H9 (cell line): Measurements from ENCODE around the gene EQTN. TPM values are rescaled to one million over a fixed set of nuclear protein-coding genes. Genes with fewer than 3 reads are reported as not detected.

Experiments
- DNase-seq: peaks from one replicate; pipeline ENCODE4 v3.0.0-alpha.2; 2017
- H2AFZ ChIP-seq: one replicate; pipeline ENCODE4 v1.6.1; 2013; ENCODE audit warnings: mild to moderate bottlenecking, low read length, control low read depth, moderate library complexity
- H2AK5ac ChIP-seq: 2 replicates; pipeline ENCODE4 v1.6.1; 2013; ENCODE audit warnings: low read length, control low read depth, mixed read lengths; ENCODE audit not compliant: insufficient read length
- H2BK120ac ChIP-seq: one replicate; pipeline ENCODE4 v1.6.1; 2013; ENCODE audit warnings: low read depth, mild to moderate bottlenecking, low read length, control low read depth, inconsistent platforms; ENCODE audit not compliant: poor library complexity, severe bottlenecking
- H2BK12ac ChIP-seq: 2 replicates; pipeline ENCODE4 v1.6.1; 2013; ENCODE audit warnings: low read length, control low read depth, mixed read lengths, low read depth; ENCODE audit not compliant: insufficient read length
- H2BK15ac ChIP-seq: 2 replicates; pipeline ENCODE4 v1.6.1; 2013; ENCODE audit warnings: low read depth, low read length, control low read depth
- H2BK20ac ChIP-seq: one replicate; pipeline ENCODE4 v1.6.1; 2013; ENCODE audit warnings: low read depth, mild to moderate bottlenecking, low read length, control low read depth, inconsistent platforms; ENCODE audit not compliant: poor library complexity, severe bottlenecking
- H2BK5ac ChIP-seq: 2 replicates; pipeline ENCODE4 v1.6.1; 2013; ENCODE audit warnings: low read length, control low read depth, mixed read lengths; ENCODE audit not compliant: insufficient read length
- H3K14ac ChIP-seq: 2 replicates; pipeline ENCODE4 v1.6.1; 2013; ENCODE audit warnings: low read length, control low read depth; ENCODE audit not compliant: insufficient read depth
- H3K18ac ChIP-seq: 2 replicates; pipeline ENCODE4 v1.6.1; 2013; ENCODE audit warnings: low read depth, mild to moderate bottlenecking, mixed read lengths, low read length, control low read depth; ENCODE audit not compliant: insufficient read length
- H3K23ac ChIP-seq: 2 replicates; pipeline ENCODE4 v1.6.1; 2013; ENCODE audit warnings: low read length, control low read depth, mixed read lengths, low read depth; ENCODE audit not compliant: insufficient read length
- H3K23me2 ChIP-seq: 2 replicates; pipeline ENCODE4 v1.6.1; 2013; ENCODE audit warnings: low read depth, mild to moderate bottlenecking, mixed read lengths, low read length, control low read depth; ENCODE audit not compliant: insufficient read length, poor library complexity, severe bottlenecking
- H3K27ac ChIP-seq: 2 replicates; pipeline ENCODE4 v1.5.1; 2013; ENCODE audit warnings: low read length, control low read depth, mixed read lengths, low read depth; ENCODE audit not compliant: insufficient read length
- H3K27me3 ChIP-seq: 2 replicates; pipeline ENCODE4 v1.6.1; 2013; ENCODE audit warnings: low read length, control low read depth, inconsistent platforms; ENCODE audit not compliant: insufficient read depth
- H3K4ac ChIP-seq: 2 replicates; pipeline ENCODE4 v1.6.1; 2013; ENCODE audit warnings: low read depth, mild to moderate bottlenecking, control low read depth, inconsistent platforms, low read length, moderate library complexity
- H3K4me1 ChIP-seq: 2 replicates; pipeline ENCODE4 v1.6.1; 2013; ENCODE audit warnings: low read length, control low read depth, inconsistent platforms; ENCODE audit not compliant: insufficient read depth
- H3K4me2 ChIP-seq: 2 replicates; pipeline ENCODE4 v1.6.1; 2013; ENCODE audit warnings: low read length, control low read depth, mixed read lengths; ENCODE audit not compliant: insufficient read length, insufficient read depth
- H3K56ac ChIP-seq: 2 replicates; pipeline ENCODE4 v1.6.1; 2013; ENCODE audit warnings: low read depth, mild to moderate bottlenecking, mixed read lengths, low read length, control low read depth; ENCODE audit not compliant: insufficient read length
- H3K79me1 ChIP-seq: 2 replicates; pipeline ENCODE4 v1.6.1; 2013; ENCODE audit warnings: low read depth, mild to moderate bottlenecking, moderate library complexity, low read length, control low read depth, inconsistent platforms; ENCODE audit not compliant: insufficient read depth, poor library complexity, severe bottlenecking
- H3K79me2 ChIP-seq: 2 replicates; pipeline ENCODE4 v1.6.1; 2013; ENCODE audit warnings: low read length, control low read depth, inconsistent platforms; ENCODE audit not compliant: insufficient read depth
- H3K9ac ChIP-seq: 2 replicates; pipeline ENCODE4 v1.6.1; 2013; ENCODE audit warnings: low read length, control low read depth, mixed read lengths; ENCODE audit not compliant: insufficient read length; ENCODE audit errors: extremely low read depth
- H3K9me3 ChIP-seq: one replicate; pipeline ENCODE4 v1.6.1; 2013; ENCODE audit warnings: low read depth, low read length, inconsistent platforms; ENCODE audit not compliant: control insufficient read depth
- H3T11ph ChIP-seq: one replicate; pipeline ENCODE4 v1.6.1; 2013; ENCODE audit warnings: mild to moderate bottlenecking, low read length, control low read depth, inconsistent platforms
- H4K20me1 ChIP-seq: one replicate; pipeline ENCODE4 v1.6.1; 2013; ENCODE audit not compliant: control insufficient read depth, insufficient read length, insufficient read depth
- H4K5ac ChIP-seq: 2 replicates; pipeline ENCODE4 v1.6.1; 2013; ENCODE audit warnings: low read depth, mild to moderate bottlenecking, mixed read lengths, low read length, control low read depth; ENCODE audit not compliant: insufficient read length
- H4K8ac ChIP-seq: replicated peaks from 2 replicates; pipeline ENCODE4 v1.6.1; 2013; ENCODE audit warnings: low read length, control low read depth, mixed read lengths, low read depth; ENCODE audit not compliant: insufficient read length
- H4K91ac ChIP-seq: 2 replicates; pipeline ENCODE4 v1.6.1; 2013; ENCODE audit warnings: low read depth, mild to moderate bottlenecking, moderate library complexity, mixed read lengths, low read length, control low read depth; ENCODE audit not compliant: insufficient read length
- H3K27ac Mint-ChIP-seq, 3 experiments: 2 replicates in 2 of 3; 3 replicates in 1 of 3; pipeline ENCODE4 v1.8.0; 2020 to 2021; ENCODE audit warnings: mixed read lengths in 3 of 3, mild to moderate bottlenecking in 1 of 3, moderate library complexity in 1 of 3
- H3K27me3 Mint-ChIP-seq: 2 replicates; pipeline ENCODE4 v1.8.0; 2021; ENCODE audit warnings: low read depth, mild to moderate bottlenecking, moderate library complexity, mixed read lengths
- H3K36me3 Mint-ChIP-seq, 3 experiments: 2 replicates in 2 of 3; 3 replicates in 1 of 3; pipeline ENCODE4 v1.8.0; 2020 to 2021; ENCODE audit warnings: low read depth in 3 of 3, mixed read lengths in 3 of 3; ENCODE audit not compliant: insufficient read depth in 1 of 3
- H3K4me1 Mint-ChIP-seq, 2 experiments: 2 replicates each; pipeline ENCODE4 v1.8.0; 2020; ENCODE audit warnings: mixed read lengths in 2 of 2
- H3K4me3 Mint-ChIP-seq, 2 experiments: 2 replicates in 1 of 2; 3 replicates in 1 of 2; pipeline ENCODE4 v1.8.0; 2020 to 2021; ENCODE audit warnings: mild to moderate bottlenecking in 2 of 2, mixed read lengths in 2 of 2, moderate library complexity in 1 of 2
- H3K9me3 Mint-ChIP-seq, 2 experiments: 2 replicates in 1 of 2; 3 replicates in 1 of 2; pipeline ENCODE4 v1.8.0; 2020; ENCODE audit warnings: mild to moderate bottlenecking in 2 of 2, mixed read lengths in 2 of 2, moderate library complexity in 1 of 2
- WGBS: extraction: QIAGEN DNeasy Blood & Tissue Kit; methylation state at CpG from one replicate; pipeline ENCODE4 v1.1.7; 2013; ENCODE audit warnings: missing lambda C conversion rate, low lambda C conversion rate, mixed read lengths; ENCODE audit not compliant: insufficient read length; ENCODE audit errors: extremely low coverage; 5-methylcytosine and 5-hydroxymethylcytosine counted together
- total RNA-seq: library from RNA; stranded (reverse); gene quantifications from 2 replicates; pipeline ENCODE4 v1.2.1, GENCODE V29; 2021
- TF ChIP-seq, protein P1 (sequence below): fragments of 200-600 bp; sonication (generic); conservative IDR thresholded peaks from 3 replicates; pipeline ENCODE4 v1.8.0; 2021; ENCODE audit warnings: antibody characterized with exemption, mild to moderate bottlenecking

Gene EQTN
- total RNA-seq, 1 experiment from 2014 or later = not detected

DNA sequence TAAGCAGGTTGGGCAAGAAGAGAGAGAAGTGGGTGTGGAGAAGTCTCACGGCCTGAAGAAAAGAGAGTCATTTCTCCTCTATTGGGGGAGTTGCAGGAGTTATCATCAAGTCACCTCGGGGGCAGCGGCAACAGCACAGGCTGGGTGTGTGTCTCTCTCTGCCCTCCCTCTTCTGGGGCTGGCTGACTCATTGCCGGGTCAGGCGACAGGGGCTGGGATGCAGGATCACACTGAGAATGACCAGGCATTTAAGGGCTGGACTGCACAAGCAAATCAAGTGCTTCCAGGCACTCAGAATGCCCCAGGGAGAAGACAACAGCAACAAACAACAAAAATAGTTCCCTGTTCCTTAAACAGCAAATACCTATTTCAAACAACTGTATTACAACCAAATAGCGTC, 6.3 kb upstream of the EQTN start:
- no peak overlapping the region for H2BK120ac ChIP-seq
- no peak overlapping the region for H3K14ac ChIP-seq
- no peak overlapping the region for H3K9ac ChIP-seq
- no peak overlapping the region for H3K18ac ChIP-seq
- H2AFZ ChIP-seq = no peak overlapping the region
- no peak overlapping the region for H2BK12ac ChIP-seq
- no peak overlapping the region for H4K91ac ChIP-seq
- H3K56ac ChIP-seq = no peak overlapping the region
- no peaks in the 10 kb centered on the region; the same call in 1 of the 2 replicates for H3K27me3 ChIP-seq
- H2BK5ac ChIP-seq = no peak overlapping the region
- H3K27ac ChIP-seq = no peak overlapping the region
- Mint-ChIP-seq H3K27me3 (peaks cover 37% of the 10 kb centered on the region), H3K4me1 (peaks cover 7 to 14% of the 10 kb centered on the region in 2 experiments), H3K27ac (no peak overlapping the region; a peak in 1 of 7 replicates), H3K36me3 (peaks cover 0 to 27% (median 5%) of the 10 kb centered on the region in 3 experiments; a peak in 5 of 7 replicates), H3K9me3 (peaks cover 16 to 25% of the 10 kb centered on the region in 2 experiments), H3K4me3 (no peak overlapping the region)
- no peak overlapping the region for H4K8ac ChIP-seq
- no peak overlapping the region for H2BK15ac ChIP-seq
- no peak overlapping the region for H2AK5ac ChIP-seq
- DNase-seq = peak; percentile 52
- no peak overlapping the region for H4K5ac ChIP-seq
- no CpG with 5 or more reads among the region's 6 CpGs for WGBS
- no peak overlapping the region for H3K4ac ChIP-seq
- H3K4me1 ChIP-seq = 0 out of 2 replicates have a peak, but pooled peaks cover 3% of the 10 kb centered on the region
- H3K79me1 ChIP-seq = no peaks in the 10 kb centered on the region
- no peak overlapping the region for H3K23ac ChIP-seq
- H3K79me2 ChIP-seq = no peaks in the 10 kb centered on the region; the same call in 1 of the 2 replicates
- TF ChIP-seq, protein P1, sequence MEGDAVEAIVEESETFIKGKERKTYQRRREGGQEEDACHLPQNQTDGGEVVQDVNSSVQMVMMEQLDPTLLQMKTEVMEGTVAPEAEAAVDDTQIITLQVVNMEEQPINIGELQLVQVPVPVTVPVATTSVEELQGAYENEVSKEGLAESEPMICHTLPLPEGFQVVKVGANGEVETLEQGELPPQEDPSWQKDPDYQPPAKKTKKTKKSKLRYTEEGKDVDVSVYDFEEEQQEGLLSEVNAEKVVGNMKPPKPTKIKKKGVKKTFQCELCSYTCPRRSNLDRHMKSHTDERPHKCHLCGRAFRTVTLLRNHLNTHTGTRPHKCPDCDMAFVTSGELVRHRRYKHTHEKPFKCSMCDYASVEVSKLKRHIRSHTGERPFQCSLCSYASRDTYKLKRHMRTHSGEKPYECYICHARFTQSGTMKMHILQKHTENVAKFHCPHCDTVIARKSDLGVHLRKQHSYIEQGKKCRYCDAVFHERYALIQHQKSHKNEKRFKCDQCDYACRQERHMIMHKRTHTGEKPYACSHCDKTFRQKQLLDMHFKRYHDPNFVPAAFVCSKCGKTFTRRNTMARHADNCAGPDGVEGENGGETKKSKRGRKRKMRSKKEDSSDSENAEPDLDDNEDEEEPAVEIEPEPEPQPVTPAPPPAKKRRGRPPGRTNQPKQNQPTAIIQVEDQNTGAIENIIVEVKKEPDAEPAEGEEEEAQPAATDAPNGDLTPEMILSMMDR = no peak
- H3T11ph ChIP-seq = no peak overlapping the region
- no peaks in the 10 kb centered on the region for H4K20me1 ChIP-seq
- no peaks in the 10 kb centered on the region for H3K23me2 ChIP-seq
- no peak overlapping the region for H3K4me2 ChIP-seq
- no peaks in the 10 kb centered on the region for H3K9me3 ChIP-seq
- H2BK20ac ChIP-seq = no peak overlapping the region
